Measurements from ENCODE around the gene RAP1GDS1.
"Not testable (repeated sequence)": the region's sequence is repeated elsewhere in the genome, so short reads cannot be mapped to it uniquely, and the experiment has no call there.

Gene RAP1GDS1

DNA sequence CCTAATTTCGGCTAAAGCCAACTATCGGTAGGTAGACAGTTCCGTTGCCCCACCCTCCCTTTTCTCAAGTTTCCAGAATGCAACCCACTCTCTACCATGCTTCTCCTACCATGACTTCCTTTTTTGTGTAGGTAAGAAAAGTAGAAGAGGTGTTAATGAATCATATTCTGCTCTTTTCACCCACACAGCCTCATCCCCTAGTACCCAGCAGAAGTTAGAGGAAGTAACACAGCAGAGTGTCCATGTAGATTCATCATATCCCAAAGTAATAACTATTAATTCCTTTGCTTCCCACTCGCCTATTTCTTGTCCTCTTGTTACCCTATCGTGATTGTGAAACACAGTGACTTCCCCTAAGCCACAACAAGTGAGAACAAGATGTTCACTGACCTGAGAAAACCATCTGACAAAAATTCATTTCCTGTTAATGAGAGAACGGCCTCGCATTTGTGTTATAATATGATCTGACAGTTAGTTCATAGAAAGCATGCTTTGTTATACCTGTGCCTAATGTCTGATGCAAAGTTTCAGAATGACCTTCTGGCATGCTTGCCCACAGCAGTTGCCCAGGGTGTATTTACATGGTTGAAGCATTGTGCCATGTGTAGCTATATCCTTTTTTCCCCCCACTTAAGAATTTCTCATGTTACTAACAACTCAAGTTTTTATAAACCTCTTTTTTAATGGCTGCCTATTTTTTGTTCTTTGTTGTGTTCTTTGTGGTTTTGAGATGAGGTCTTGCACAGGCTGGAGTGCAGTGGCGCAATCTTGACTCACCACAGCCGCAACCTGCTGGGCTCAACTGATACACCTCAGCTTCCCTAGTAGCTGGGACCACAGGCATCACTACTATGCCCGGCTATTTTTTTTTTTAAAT, 185.6 kb downstream of the RAP1GDS1 start:
- peak; percentile 65 for DNase-seq

DNA sequence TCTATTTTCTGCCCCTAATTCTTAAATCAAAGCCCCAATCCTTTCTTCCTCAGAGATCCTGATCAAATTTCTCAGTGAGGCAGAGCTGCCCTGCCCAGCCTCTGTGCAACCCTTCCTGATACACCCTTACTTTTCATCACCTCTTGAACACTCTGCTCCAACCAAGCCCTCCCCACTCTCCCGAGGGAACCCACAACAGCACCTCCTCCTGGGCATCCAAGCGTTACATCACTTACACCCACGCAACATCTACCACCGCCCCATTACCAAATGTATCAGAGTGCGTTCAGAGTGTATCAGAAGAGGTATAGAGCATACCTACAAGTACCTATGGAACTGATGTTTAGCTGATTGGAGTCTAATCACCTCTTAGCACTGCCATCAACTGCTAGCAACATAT, 186.5 kb downstream of the RAP1GDS1 start:
- DNase-seq: peak; percentile 9

- peak; percentile 21 for DNase-seq
Observed at GRCh38 chr4:98448908-98449307, 187.7 kb downstream of the RAP1GDS1 start.

DNA sequence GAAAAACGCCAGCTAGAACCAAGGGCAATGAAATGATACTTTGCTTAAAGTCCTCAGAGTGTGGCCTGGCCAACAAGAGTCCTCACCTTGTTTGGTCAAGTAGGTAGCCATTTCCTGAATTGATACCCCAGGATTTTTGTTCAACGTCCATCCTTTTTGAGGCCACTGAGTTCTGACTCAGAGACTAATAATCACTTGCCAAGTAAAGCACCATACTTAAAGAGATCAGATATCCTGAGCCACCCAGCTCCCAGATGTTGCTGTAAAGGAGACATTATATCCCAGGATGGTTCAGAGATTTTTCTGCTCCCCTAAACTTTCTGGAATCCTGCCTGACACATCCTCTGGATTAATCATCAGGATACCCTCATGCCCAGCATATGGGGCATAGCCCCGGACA, 190.9 kb downstream of the RAP1GDS1 start:
- DNase-seq: no peak

GRCh38 chr4:98457422-98457821, 196.2 kb downstream of the RAP1GDS1 start:
- DNase-seq: not testable (repeated sequence)

DNA sequence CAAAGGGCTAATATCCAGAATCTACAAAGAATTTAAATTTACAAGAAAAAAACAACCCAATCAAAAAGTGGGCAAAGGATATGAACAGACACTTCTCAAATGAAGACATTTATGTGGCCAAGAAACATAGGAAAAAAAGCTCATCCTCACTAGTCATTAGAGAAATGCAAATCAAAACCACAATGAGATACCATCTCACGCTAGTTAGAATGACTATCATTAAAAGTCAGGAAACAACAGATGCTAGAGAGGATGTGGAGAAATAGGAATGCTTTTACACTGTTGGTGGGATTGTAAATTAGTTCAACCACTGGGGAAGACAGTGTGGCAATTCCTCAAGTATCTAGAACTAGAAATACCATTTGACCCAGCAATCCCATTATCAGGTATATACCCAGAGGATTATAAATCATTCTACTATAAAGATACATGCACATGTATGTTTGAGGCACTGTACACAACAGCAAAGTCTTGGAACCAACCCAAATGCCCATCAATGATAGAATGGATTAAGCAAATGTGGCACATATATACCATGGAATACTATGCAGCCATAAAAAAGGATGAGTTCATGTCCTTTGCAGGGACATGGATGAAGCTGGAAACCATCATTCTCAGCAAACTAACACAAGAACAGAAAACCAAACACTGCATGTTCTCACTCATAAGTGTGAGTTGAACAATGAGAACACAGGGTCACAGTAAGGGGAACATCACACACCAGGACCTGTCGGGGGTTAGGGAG, 200.1 kb downstream of the RAP1GDS1 start:
- not testable (repeated sequence) for DNase-seq

DNA sequence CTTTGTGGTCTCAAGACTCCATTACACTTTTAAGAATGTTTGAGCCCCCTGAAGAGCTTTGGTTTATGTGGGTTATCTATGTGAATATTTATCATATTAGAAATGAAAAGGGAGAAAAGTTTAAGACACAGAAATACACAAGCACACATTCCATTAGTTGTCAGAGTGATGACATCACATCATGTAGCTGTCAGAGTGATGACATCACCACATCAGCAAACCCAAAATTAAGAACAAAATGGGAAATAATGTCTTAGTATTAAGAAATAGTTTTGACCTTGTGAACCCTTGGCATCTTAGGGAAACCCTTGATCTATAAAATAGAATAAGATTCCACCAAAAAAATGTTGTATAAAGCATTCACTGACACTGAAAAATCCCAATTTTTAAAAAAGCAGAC, 201.3 kb downstream of the RAP1GDS1 start:
- no peak for DNase-seq

DNA sequence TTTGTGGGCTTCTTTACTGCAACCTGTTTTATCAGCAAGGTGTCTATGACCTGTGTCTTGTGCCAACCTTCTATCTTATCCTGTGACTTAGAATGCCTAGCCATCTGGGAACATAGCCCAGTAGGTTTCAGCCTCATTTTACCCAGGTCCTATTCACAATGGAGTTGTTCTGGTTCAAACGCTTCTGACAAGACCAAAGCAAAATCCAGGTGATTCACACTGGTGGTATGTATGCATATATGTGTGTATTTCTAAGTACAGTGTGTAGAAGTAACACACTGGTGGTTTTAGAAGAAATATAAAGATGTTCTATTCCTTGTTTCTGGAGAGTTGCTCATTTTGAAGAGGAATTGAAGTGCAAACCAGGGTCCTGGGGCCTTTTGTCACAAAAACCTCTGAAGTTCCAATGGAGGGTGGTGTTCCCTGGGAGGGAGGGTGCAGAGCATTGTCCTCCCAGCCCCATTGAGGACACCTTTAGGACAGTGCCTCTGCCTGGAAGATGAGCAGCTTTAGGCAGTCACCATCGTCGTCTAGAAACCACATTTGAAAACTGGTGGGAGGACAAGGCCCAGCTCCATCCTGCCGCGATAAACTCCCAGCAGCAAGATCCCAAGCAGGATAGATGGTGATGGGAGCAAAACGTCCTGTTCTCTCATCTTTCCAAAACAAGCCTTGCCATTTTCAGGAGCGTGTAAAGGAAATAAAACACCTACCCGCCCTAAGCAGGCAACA, 205.8 kb downstream of the RAP1GDS1 start:
- no peak for DNase-seq

DNA sequence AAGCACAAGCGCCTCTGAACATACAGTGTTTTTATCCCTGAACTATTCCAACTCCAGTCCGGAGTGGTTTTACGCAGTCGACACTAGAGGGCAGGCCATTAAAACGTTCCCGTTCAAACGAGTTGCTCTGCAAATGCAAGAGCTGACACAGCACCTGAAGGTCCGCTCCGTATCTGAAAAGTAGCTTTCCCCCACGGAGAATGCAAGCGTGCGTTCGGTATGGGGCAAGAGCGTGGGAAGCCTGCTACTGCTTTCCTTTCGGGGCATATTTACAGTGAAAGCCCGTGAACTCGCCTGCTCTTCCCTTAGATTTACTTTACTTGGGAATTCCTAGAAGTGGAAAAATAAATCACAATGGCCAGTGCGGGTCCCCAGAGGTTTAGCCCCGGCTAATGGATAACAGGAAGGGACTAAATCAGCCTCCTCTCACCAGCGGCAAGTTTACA, 206.5 kb downstream of the RAP1GDS1 start:
- peak; percentile 76 for DNase-seq

DNA sequence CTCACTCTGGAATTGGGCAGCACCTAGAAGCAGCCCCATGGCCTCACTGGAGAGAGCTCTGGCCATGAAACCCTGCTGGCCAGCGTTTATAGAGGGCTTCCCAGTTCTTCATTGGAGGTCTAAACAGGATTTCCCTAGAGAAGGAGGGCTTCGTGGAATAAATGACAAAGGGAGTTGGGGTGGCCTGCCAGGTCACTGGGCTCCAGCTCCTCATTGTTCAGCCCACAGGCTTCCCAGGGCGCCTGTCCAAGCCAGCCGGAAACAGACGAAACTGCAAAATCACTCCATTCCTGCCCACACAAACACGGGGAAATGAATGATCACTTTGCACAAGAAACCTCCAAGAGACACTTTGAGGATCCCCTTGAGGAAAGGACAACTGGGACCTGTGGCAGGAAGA, 207.5 kb downstream of the RAP1GDS1 start:
- no peak for DNase-seq

GRCh38 chr4:98469771-98470170, 208.6 kb downstream of the RAP1GDS1 start:
- no peak for DNase-seq

DNA sequence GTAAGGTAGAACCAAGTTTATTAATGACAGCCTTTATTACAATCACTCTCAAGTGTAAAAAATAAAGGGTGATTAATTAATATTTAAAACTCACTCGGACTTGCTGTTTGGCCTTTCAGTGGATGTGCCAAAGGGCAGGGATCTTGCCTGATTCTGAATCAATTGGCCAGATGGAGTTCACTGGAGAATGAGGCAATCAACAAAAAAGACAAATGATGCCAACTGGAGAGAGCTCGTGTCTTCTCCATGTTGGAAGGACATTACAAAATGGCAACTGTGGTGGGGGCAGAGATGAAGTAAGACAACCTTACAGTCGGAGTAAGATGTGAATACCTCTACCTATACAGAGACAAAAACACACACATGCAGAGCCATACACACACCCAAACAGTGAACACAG, 209.2 kb downstream of the RAP1GDS1 start:
- no peak for DNase-seq

DNA sequence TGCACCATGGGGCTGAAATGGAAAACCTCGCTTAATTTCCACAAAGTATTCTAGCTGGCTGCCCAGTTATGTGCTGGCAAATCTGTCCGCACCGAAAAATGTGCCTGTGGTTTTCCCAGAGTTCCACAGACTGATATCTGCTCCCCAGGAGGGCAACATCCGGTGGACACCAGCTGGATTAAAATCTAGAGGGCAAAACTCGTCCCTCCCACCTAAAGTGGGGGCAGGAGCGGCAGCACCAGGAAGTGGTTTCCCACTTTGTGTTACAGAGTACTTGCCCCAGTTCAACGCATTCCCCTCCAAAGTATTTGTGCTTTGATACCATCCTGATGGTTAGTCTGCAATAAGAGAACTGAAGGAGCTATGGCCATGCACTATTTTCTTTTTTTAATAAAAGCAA, 209.6 kb downstream of the RAP1GDS1 start:
- no peak for DNase-seq

DNA sequence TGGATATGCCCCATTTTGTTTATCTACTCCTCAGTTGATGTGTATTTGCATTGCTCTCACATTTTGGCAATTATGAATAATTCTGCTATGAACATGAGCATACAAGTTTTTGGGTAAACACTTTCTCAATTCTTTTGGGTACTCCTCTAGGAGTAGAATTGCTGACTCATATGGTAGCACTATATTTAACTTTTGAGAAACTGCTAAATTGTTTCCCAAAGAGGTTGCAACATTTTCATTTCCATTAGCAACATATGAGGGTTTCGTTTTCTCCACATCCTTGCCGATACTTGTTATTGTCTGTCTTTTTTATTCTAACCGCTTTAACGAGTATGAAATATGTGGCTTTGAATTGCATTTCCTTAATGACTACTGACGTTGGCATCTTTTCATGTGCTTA, 211.9 kb downstream of the RAP1GDS1 start:
- DNase-seq: no peak

GRCh38 chr4:98474408-98474844, 213.2 kb downstream of the RAP1GDS1 start:
- DNase-seq: no peak

DNA sequence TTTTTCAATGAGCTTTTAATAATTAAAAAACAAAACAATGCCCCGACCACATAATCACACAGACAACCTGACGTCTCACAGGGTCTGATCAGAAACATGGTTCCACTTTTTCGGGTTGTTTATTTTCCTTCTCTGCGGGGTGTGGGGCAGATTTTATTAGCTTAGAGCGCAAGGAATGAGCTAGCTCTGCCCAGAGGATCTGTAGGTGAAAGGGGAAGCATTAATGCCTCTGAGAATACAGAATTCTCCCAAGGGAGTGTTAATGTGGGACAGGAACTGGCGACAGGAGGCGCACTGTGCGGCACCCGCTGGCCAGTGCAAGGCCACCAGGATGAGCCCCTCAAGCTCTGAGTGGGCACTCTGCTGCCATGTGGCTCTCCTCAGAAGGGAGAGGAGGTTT, 215.7 kb downstream of the RAP1GDS1 start:
- DNase-seq: no peak

- DNase-seq: not testable (repeated sequence)
Observed at GRCh38 chr4:98479590-98479989, 218.4 kb downstream of the RAP1GDS1 start.

- DNase-seq: no peak
Observed at GRCh38 chr4:98480535-98480934, 219.4 kb downstream of the RAP1GDS1 start.

DNA sequence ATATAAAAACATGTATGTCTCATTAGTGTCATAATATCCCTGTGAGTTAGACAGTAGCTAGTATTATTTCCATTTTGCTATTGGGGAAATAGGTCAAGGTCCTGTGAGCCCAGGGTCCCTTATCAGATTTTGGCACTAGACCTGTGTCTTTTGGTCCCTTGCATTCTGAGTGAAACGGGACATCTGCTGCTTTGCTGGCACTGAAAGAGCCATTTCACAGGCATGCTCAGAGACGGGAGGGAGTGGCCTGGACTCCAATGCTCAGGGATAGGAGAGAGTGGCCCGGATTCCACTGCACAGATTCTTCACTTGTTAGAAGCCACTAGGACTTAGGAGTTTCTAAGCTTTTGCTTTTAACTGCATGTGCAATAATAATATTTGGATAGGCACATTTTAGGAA, 220.0 kb downstream of the RAP1GDS1 start:
- DNase-seq: no peak

GRCh38 chr4:98482503-98482846, 221.3 kb downstream of the RAP1GDS1 start:
- DNase-seq: no peak

GRCh38 chr4:98482847-98483806, 221.9 kb downstream of the RAP1GDS1 start:
- DNase-seq: no peak

DNA sequence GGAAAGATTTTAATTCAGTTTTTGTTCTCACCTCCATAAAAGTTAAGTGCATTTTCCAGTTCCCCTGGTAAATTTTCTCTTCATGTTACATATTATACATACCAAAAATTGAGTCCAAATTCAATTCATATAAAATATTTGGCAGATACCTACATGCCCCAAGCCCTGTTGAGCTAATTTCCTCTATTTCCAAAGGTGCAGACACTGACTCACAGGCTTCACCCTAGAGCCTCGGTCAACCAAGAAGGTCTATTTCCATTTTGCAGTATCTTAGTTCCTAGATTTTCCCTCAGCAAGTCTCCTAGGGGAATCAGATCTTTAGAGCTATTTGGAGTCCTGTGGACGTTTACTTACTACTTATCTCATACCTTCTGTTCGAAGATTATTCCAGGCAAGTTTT, 222.8 kb downstream of the RAP1GDS1 start:
- no peak for DNase-seq

Measured in CD4-positive, alpha-beta T cell treated with Interleukin-12 subunit alpha and Interleukin-12 subunit beta, for 1 hour (primary cell).